GM10266 (cell line): ENCODE results near the gene PPIB.
A peak's percentile ranks its signal among the peaks of the same experiment; 100 is the strongest.

Source experiments
- DNase-seq: peaks from one replicate; pipeline ENCODE4 v3.0.0; 2012; ENCODE audit errors: extremely low spot score
- TF ChIP-seq, protein P1 (sequence below): IDR thresholded peaks from 2 replicates; pipeline ENCODE4 v1.5.1; 2012; ENCODE audit warnings: mild to moderate bottlenecking, low read depth; ENCODE audit not compliant: control insufficient read depth, insufficient read depth; ENCODE audit errors: missing control alignments

Gene PPIB

DNA sequence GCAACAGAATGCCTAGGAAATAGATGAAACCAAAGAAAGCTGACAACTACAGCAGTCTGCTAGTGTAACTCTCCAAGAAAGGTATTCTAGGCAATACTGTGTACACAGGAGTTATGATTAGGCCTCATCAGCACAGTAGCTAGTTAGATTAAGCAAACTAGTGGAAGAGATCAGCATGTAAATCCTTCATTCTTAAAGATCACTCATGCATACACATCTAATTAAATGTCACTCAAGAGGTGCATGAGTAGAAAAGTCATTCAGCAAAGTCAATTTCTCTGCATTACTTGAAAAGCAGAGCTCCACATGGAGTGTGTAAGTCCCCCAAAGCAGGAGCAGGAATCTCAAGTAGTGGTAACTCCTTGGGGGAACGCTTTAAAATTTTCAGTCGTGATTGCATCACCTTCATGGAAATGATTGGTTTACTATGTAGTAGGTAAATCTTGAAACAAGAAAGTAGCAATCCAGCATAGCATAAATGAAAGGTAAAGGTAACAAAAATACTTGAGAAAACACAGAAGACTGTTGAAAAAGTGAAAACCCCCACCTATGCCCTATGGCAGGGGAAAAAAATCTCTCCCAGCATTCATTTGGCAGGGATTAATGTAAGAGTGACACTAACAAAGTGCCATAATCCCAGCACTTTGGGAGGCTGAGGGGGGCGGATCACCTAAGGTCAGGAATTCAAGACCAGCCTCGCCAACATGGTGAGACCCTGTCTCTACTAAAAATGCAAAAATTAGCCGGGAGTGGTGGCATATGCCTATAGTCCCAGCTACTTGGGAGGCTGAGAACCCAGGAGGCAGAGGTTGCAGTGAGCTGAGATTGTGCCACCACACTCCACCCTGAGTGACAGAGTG lies 29.4 kb upstream of the PPIB start:
- DNase-seq, result no peak
- TF ChIP-seq, protein P1, sequence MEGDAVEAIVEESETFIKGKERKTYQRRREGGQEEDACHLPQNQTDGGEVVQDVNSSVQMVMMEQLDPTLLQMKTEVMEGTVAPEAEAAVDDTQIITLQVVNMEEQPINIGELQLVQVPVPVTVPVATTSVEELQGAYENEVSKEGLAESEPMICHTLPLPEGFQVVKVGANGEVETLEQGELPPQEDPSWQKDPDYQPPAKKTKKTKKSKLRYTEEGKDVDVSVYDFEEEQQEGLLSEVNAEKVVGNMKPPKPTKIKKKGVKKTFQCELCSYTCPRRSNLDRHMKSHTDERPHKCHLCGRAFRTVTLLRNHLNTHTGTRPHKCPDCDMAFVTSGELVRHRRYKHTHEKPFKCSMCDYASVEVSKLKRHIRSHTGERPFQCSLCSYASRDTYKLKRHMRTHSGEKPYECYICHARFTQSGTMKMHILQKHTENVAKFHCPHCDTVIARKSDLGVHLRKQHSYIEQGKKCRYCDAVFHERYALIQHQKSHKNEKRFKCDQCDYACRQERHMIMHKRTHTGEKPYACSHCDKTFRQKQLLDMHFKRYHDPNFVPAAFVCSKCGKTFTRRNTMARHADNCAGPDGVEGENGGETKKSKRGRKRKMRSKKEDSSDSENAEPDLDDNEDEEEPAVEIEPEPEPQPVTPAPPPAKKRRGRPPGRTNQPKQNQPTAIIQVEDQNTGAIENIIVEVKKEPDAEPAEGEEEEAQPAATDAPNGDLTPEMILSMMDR, result no peak

DNA sequence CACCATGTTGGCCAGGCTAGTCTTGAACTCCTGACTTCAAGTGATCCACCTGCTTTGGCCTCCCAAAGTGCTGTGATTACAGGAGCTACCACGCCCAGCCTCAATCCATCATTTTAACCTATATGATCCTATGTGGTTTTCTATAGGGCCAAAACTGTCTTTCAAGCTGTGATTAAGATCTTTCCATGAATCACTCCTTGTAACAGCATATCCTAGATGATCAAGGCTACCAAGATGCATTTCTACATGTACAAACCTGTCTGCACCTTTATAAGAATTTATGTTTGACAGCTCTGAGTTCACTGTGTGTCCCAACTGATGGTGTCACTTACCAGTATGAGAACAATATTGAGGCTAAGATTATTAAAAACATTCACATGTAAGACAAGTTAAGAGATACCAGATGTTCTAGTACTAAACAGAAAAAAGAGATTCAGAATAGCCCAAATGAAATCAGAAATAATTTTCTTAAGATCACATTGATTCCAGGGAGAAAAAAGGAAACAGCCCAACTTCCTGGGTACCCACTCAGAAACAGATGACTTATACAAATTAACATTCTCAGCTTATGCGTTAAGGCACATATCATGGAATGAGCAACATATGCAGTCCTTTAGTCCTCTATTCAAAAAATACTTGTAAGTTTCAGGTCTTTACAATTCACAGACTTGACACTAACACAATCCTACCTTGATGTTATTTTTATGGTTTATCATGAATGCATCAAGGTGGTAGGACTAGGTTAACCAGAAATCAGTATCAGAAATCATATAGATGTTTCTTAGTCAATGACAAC lies 24.8 kb upstream of the PPIB start:
- TF ChIP-seq, protein P1, result no peak
- no peak for DNase-seq

DNA sequence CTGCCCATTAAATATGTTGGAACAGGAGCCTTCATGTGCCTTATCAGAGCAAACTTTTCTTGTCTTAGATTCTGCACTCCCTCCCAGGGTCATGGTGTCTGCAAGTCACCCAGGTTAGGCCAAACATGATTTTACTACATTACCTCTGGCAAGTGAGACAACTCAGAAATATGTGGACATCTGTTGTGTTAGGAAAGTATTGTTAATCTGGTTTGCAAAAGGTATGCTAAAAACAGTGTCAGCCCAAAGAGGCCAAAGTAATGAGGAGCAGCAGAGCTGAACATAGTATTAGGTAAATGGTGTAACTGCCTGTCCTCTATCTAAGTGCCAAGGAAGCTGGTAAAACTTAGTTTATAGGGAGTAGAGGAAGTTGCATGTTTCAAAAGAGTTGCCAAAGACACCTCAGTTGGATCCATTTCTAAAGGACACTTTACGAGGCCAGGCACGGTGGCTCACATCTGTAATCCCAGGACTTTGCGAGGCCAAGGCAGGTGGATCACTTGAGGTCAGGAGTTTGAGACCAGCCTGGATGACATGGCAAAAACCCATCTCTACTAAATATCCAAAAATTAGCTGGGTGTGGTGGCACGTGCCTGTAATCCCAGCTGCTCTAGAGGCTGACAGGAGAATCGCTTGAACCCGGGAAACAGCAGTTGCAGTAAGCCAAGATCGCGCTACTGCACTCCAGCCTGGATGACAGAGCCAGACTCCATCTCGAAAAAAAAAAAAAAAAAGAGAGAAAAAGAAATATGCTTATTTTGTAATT lies 22.5 kb upstream of the PPIB start:
- DNase-seq, result no peak
- TF ChIP-seq, protein P1, result no peak

DNA sequence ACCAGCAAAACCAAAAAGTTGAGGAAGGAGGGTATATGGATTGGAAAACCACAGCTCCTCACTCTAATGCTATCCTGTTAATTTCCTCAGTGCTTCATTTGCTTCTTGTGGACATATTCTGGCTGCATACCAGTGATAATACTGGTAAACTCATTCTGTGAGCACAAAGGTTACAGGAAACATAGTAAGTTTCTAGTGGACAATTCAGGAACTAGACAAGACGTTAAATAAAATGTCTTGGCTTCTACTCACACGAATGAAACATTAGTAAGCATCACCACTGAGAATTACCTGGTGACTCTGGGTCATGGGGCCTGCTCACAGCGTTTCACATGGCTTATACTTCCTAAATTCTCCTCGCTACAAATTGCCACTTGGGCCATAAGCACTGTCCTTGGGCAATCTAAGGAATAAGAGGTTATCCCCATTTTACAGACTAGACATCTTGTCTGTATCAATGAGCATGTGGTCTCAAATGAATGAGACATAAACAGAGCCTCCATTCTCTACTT lies 20.1 kb upstream of the PPIB start:
- no peak for DNase-seq
- TF ChIP-seq, protein P1, result no peak

DNA sequence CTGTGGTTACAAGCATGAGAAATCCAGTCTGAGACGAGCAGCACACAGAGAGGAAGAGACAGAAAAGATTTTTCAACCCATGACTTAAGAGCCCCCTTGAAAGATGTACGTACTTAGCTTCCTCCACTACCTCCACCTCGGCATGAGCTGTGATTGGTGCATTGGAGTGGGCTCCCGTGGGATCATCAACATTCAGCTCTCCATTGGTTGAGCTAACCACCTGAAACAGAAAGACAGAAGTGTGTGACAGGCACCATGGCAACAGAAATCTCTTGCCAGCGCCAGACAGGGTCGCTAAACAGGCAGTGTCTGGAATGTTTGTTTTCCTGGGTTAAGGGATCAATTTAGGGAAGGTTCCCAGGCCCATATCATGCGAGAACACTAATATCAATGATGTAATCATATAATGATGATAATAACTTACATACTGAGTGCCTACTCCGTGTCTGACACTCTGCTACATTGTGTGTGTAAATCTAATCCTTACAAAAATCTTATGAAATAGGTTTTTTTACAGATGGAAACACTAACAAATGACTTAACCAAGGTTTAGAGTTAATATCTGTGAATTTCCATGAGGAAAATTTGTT lies 17.5 kb upstream of the PPIB start:
- DNase-seq, result peak; percentile 73
- TF ChIP-seq, protein P1, result no peak

DNA sequence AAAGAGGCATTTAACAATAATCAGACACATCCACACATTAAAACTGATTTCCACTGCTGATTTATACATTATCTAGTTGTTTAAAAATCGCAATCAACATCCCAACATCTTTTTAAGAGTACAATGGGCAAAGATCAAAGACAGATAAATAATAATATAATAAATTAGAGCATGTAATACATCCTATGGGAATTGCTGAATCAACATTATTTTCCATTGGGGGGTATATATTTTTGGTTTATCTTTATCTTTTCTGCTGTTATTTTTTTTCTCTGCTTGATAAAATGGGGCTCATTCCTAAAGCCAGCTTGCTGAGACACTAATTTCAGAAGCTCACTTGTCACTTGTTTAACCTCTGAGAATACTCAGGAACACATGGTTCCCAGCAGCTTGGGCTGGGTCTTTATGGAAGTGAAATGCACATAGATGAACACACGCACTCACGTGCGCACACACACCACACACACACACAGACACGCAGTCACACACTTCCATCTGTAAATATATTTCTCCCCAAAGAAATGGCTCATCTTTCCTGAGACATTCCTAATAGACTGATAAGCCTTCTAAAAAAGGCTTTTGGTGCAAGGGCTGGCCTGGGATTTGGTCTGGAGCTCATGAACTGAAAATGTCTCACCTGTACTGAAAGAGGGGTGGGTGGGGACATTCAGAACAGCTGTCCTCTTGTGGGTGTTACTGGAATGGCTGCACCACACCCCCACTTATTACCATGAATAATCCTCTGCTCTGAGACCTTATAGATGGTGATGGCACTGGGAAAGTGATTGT lies 3.5 kb upstream of the PPIB start:
- TF ChIP-seq, protein P1, result no peak
- no peak for DNase-seq
